ENCODE measurements around the gene IGF2BP1.
"Not testable (repeated sequence)": the region's sequence is repeated elsewhere in the genome, so short reads cannot be mapped to it uniquely, and the experiment has no call there.

The IGF2BP1 gene

GRCh38 chr17:48995974-48996721 is 1.0 kb upstream of the IGF2BP1 start:
- DNase-seq (ENCODE audit: low spot score): peak; percentile 13

DNA sequence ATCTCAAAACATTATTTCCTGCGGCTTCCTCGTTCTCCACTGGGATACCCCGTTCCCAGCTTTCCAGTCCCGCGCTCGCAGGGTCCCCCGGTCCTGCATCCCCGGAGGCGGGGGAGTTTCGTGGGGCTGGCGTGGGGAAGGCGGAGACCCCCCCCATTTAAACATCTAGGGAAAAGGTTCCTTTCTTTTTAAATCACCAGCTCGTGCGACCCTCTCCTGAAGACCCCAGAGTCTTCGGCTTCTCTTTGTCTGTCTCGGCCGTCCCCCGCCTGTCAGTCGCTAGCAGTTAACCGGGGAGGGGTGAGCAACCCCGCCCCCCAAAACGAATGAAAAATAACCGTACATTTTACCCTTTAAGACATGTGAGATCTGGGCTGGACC is 473 bp upstream of the IGF2BP1 start:
- DNase-seq (ENCODE audit: low spot score): no peak

GRCh38 chr17:48997827-48998586 is 822 bp downstream of the IGF2BP1 start:
- no peak for DNase-seq (ENCODE audit: low spot score)

DNA sequence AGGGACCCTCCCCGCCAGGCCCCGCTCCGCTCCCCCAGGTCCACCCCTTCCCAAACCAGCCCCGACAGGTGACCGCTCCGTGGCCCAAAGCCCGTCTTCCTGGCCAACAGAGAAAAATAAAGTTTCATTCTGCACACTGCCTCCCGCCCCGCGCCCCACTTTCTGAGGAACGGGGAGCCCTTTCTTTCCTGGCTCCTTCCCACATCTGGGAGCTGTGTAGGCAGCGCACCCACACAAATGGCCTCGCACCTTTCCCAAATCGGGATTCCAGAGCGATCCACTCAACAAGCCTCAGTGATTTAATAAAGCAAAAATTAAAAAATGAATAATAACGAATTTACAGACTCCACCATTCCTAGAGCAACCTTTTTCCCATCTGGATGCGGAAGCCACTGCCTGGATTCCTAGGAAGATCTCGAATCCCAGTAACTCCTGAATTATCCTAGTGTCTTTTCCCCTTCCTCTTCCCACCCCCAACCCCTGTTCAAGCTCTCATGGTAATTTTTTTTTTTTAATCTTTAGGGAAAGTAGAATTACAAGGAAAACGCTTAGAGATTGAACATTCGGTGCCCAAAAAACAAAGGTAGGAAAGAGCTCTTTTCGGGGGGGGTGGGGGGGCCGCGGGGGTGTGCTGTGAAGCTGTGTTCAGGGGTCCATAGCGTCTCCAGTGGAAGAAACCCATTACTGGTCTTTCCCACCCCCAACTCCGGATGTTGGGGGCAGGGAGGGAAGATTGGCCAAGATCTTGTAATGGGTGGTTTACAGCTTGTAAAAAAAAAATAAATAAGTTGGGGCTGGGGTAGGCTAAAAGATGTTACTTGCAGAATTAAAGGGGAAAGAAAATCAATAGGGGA is 1.6 kb downstream of the IGF2BP1 start:
- DNase-seq (ENCODE audit: low spot score): no peak

GRCh38 chr17:49000943-49001342 is 3.8 kb downstream of the IGF2BP1 start:
- DNase-seq (ENCODE audit: low spot score): no peak

GRCh38 chr17:49001671-49002070 is 4.5 kb downstream of the IGF2BP1 start:
- DNase-seq (ENCODE audit: low spot score): no peak

DNA sequence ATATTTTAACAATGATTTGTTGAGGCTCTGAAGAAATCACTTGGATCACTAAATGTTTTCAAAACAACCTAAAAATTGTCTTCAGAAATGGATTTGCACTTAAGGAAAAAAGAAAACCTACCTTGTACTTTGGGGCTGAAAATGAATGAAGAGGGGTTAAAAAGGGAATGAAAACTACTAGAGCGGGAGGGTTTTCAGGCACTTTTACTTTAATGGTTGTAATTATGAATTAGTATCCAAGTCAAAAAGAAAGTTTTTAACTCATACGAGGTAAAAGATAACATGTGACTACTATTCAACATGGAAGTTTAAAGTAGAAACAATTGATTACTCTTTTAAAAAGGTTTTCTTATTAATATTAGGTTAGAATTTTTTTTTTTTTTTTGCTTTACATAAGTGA is 5.1 kb downstream of the IGF2BP1 start:
- DNase-seq (ENCODE audit: low spot score): no peak

GRCh38 chr17:49002766-49003165 is 5.6 kb downstream of the IGF2BP1 start:
- DNase-seq (ENCODE audit: low spot score): no peak

GRCh38 chr17:49003557-49004511 is 6.6 kb downstream of the IGF2BP1 start:
- DNase-seq (ENCODE audit: low spot score): no peak

DNA sequence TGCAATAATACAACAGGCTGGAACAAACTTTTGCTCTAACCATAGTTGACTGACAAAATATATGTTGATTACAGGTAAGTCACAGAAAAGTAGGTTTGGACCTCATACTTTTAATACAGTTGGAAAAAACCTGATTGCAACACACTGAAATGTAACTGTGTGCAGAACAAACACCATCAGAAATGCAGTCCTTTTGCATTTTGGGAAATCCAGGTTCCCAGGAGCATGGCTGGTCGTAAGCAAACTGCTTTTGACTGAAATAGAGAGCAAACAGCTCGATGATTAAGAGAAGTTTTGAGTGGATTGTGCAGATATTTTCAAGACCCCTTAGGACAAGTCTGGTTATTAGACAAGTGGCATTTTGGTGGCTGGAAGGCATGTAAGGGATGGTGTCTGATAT is 8.0 kb downstream of the IGF2BP1 start:
- DNase-seq (ENCODE audit: low spot score): no peak

DNA sequence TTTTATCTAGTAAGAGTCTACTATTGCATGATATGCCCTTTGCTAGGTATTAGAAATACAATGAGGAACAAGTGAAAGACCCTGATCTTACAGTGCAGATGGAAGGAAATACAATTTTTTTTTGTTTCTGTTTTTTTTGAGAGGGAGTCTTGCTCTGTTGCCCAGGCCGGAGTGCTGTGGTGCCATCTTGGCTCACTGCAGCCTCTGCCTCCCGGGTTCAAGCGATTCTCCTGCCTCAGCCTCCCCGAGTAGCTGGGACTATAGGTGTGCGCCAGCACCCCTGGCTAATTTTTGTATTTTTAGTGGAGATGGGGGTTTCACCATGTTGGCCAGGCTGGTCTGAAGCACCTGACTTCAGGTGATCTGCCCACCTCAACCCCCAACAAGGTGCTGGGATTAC is 11.7 kb downstream of the IGF2BP1 start:
- DNase-seq (ENCODE audit: low spot score): not testable (repeated sequence)

- no peak for DNase-seq (ENCODE audit: low spot score)
Observed at GRCh38 chr17:49012769-49013255, 15.6 kb downstream of the IGF2BP1 start.

- DNase-seq (ENCODE audit: low spot score): no peak
Observed at GRCh38 chr17:49013311-49014213, 16.4 kb downstream of the IGF2BP1 start.

DNA sequence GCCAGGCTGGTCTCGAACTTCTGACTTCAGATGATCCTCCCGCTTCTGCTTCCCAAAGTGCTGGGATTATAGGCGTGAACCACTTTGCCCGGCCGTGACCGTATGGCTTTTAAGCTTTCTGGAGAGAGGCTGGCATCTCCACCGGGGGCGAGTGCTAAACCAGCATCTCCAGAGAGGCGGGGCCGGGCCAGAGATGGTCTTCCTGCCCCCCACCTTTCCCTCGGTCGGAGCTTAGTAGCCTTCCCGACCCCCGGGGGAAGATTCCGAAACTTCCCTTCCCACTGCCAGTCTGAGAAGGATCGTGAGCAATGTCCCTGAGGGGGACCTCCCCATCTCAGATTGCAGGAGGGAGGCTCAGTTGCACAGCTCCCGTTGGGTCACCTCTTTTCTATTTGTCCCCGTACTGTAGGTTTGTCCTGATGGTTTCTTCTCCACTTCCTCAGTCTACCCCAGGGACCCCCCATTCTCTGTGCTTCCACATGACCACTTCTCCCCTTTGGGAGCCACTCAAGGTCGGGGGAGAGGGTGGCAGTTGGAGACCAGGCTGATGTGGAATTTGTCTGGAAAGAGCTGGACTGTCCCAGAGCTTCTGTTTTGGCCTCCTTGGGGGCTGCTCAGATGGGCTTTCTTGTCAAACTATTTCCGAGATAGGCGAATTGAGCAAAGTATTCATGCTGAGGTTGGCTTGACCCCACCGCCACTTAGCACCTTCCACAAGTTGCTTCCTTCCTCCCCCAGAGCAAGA is 18.2 kb downstream of the IGF2BP1 start:
- no peak for DNase-seq (ENCODE audit: low spot score)

DNA sequence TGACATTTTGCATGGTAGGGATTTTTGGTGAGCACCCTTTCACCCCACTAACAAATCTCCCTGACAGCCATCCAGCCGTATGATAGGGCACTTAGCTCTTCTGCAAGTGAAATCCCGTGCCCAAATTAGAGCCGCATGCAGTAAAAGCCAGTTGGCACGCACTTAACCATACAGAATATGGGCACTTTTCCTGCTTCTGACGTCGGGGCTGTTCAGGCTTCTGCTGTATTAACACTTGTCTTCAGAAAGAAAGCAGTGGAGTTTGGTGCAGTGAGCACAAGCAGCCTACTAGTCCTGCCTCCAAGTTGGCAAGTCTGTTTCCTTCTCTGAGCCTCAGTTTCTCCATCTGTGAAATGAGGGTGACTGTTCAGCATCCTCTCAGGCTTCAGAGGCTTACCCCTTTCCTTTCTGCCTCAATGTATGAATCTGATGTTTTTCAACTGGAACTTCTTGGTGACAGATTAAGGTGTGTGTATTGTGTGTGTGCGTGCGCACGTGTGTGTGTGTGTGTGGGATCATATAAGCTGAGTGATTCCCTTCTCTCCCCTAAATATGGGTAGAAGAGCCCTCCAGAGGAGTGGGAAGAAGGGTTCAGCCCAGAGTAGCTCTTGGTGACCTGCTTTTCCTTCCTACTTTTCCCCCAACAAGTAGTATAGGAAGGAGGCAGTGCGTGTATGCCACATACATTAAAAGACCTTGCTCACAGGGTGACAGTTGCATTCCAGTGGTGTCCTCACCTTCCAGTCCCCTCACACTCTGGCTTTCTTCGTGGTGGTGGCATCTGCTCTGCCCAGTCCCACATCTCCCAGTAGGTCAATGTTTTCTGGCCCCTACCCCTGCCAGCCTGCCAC is 19.0 kb downstream of the IGF2BP1 start:
- no peak for DNase-seq (ENCODE audit: low spot score)

DNA sequence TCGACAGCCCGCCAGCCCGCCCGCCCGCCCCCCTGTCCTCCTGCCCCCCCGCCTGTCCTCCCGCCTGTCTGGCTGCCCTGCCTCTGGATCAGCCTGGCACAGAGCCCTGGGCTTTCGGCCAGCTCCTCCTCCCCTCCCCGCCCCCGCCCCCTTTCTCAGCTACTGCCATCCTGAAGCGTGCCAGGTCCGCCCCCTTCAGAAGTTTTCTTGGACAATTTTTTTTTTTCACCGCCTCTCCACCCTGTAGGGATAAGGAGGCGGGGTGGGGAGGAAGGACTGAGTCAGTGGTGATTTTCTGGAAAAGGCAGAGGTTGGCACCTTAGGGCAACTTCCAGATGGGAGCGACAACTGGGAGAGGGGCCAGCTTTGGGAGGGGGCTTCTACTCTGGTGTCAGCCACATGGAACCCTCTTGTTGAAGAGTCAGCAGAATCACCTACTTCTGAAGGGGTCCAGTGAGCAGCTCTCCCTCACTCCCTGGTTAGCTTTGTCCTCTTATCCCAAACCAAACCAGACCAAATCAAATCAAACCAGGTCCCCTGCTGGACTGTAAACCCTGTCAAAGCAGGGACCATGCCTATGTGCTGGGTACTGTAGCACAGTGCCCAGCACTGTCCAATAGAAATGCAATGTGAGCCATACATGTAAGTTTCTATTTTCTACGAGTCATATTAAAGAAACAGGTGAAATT is 19.7 kb downstream of the IGF2BP1 start:
- DNase-seq (ENCODE audit: low spot score): peak; percentile 76

DNA sequence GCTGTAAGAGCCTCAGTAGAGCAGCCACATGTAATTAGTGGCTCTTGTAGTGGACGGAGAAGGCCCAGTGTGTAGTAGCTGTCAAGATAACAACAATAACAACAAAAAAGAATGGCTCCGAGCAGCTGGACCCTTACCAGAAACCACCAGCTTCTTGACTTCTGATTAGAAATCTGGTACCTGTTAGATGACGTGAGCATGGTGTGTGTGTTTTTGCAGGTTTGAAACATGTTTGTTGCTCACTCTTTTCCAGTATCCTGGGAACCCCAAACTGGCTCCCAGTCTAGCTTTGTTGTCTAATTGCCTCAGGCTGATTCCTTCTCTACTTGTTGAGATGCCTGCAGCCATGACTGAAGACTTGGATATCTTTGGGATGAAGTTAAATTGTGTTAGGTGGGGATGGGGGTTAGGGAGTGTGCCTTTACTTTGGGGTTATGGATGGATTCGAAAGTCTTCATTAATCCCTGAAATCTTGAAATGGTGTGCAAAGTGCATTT is 21.0 kb downstream of the IGF2BP1 start:
- DNase-seq (ENCODE audit: low spot score): no peak

GRCh38 chr17:49018748-49019147 is 21.6 kb downstream of the IGF2BP1 start:
- DNase-seq (ENCODE audit: low spot score): no peak
